Progenitor cell of endocrine pancreas (in vitro differentiated cells): Measurements from ENCODE around the gene SEC14L5. TPM values are rescaled to one million over a fixed set of nuclear protein-coding genes. Genes with fewer than 3 reads are reported as not detected.
A peak's percentile ranks its signal among the peaks of the same experiment; 100 is the strongest.
"Not testable (repeated sequence)": the region's sequence is repeated elsewhere in the genome, so short reads cannot be mapped to it uniquely, and the experiment has no call there.

Experiments used
- DNase-seq: peaks from one replicate; pipeline ENCODE4 v3.0.0; 2021; ENCODE audit warnings: low spot score; ENCODE audit not compliant: unreplicated experiment
- H3K27ac Mint-ChIP-seq: 2 replicates; pipeline ENCODE4 v1.8.0; 2021; ENCODE audit warnings: mild to moderate bottlenecking, moderate library complexity, mixed read lengths
- H3K27me3 Mint-ChIP-seq: 2 replicates; pipeline ENCODE4 v1.8.0; 2021; ENCODE audit warnings: mixed read lengths
- H3K36me3 Mint-ChIP-seq: 2 replicates; pipeline ENCODE4 v1.8.0; 2022; ENCODE audit warnings: mixed read lengths; ENCODE audit not compliant: insufficient read depth
- H3K4me1 Mint-ChIP-seq: 2 replicates; pipeline ENCODE4 v1.8.0; 2021; ENCODE audit warnings: low read depth, mixed read lengths
- H3K4me3 Mint-ChIP-seq: 2 replicates; pipeline ENCODE4 v1.8.0; 2021; ENCODE audit warnings: low read depth, mild to moderate bottlenecking, moderate library complexity, mixed read lengths
- H3K9me3 Mint-ChIP-seq: 2 replicates; pipeline ENCODE4 v1.8.0; 2021; ENCODE audit warnings: low read depth, mixed read lengths
- total RNA-seq: library from RNA; stranded (reverse); gene quantifications from 2 replicates; pipeline ENCODE4 v1.2.1, GENCODE V29; 2021
- TF ChIP-seq, protein P1 (sequence below): fragments of 200-600 bp; sonication (generic); IDR thresholded peaks from one replicate; pipeline ENCODE4 v1.5.0; 2021; ENCODE audit warnings: antibody characterized with exemption, mild to moderate bottlenecking; ENCODE audit not compliant: unreplicated experiment

Gene SEC14L5
- total RNA-seq, 1 donor from 2014 or later = 2.1 TPM

DNA sequence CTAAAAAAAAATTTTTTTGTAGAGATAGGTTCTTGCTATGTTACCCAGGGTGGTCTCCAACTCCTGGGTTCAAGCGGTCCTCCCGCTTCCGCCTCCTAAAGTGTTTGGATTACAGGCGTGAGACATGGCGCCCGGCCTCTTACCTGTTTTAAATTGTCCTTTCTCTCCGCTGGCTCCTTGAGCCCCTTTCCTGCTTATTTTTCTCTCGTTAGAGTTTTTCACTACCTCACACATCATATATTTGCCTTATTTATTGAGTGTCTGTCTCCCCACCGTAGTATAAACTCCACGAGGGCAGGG is 760 bp upstream of the SEC14L5 start:
- Mint-ChIP-seq H3K27me3 (peaks cover 18% of the 10 kb centered on the region), H3K4me1 (peaks cover 14% of the 10 kb centered on the region)

DNA sequence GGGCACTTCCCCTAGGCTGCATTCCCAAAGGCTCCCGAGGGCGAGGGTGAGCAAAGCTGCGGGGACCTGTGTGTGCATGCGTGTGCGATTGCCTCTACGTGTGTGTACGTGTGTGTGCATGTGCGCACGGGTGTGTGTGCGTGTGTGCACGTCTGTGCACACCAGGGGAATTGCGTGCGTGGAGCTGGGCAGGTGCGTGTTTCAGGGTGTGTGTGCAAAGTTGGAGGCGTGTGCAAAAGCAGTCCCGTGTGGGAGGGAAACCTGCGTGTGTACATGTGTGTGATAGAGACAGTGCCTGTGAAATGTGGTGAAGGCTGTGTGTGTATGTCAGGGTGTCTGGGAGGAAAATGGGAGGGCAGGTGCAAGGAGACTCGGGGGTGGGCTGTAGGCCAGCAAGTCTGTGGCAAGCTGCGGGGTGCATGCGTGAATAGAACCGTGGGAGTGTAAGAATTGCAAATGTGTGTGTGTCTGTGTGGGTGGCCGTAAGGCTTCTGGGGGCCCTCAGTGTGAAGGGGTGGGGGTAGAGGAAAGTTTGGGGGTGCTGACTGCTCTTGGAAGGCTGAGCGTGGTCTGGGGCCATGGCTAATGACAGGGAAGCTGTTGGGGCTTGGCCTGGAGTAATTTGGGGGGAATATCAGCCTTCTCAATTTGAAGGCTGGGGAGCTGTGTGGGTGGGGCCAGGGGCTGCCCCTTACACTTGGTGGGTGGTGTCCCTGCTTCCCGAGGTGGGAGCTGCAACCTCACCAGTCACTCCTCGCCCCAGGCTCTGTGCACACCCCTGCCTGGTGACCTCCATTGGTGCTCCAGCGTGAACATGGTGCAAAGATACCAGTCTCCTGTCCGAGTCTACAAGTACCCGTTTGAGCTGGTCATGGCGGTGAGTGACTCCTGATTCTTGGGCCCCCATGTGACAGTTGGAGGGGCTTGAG is 644 bp downstream of the SEC14L5 start:
- H3K27me3 Mint-ChIP-seq = peaks cover 18% of the 10 kb centered on the region
- no peaks in the 10 kb centered on the region for H3K9me3 Mint-ChIP-seq
- TF ChIP-seq, protein P1, sequence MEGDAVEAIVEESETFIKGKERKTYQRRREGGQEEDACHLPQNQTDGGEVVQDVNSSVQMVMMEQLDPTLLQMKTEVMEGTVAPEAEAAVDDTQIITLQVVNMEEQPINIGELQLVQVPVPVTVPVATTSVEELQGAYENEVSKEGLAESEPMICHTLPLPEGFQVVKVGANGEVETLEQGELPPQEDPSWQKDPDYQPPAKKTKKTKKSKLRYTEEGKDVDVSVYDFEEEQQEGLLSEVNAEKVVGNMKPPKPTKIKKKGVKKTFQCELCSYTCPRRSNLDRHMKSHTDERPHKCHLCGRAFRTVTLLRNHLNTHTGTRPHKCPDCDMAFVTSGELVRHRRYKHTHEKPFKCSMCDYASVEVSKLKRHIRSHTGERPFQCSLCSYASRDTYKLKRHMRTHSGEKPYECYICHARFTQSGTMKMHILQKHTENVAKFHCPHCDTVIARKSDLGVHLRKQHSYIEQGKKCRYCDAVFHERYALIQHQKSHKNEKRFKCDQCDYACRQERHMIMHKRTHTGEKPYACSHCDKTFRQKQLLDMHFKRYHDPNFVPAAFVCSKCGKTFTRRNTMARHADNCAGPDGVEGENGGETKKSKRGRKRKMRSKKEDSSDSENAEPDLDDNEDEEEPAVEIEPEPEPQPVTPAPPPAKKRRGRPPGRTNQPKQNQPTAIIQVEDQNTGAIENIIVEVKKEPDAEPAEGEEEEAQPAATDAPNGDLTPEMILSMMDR = no peak
- peak overlapping the region; percentile 82 for H3K27ac Mint-ChIP-seq
- H3K4me3 Mint-ChIP-seq = peak overlapping the region; percentile 63
- H3K36me3 Mint-ChIP-seq = no peaks in the 10 kb centered on the region
- H3K4me1 Mint-ChIP-seq = peaks cover 14% of the 10 kb centered on the region
- DNase-seq = no peak

More for the DNA sequence above, 760 bp upstream of the SEC14L5 start:
- peak overlapping the region; percentile 87 for H3K27ac Mint-ChIP-seq
- H3K9me3 Mint-ChIP-seq = no peaks in the 10 kb centered on the region
- TF ChIP-seq, protein P1 = no peak
- H3K36me3 Mint-ChIP-seq = no peaks in the 10 kb centered on the region
- no peak for DNase-seq
- peak overlapping the region; percentile 74 for H3K4me3 Mint-ChIP-seq

DNA sequence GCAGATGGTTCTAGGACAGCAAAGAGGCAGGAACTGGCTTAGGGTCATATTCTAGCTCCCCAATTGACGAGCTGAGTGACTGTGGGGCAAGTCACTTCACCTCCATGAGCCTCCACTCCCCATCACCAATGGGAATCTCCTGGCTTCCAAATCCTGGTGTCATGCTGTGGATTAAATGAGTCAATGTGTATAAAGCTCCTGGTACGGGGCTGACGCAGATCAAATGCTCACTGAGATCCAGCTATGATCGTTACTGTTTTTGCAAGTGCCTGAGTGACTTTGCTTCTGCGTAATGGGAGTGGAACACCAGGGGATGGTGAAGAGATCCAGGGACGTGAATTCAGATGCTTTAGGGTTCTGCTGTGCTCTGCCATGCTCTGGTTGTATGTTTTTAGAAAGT is 2.4 kb downstream of the SEC14L5 start:
- H3K4me3 Mint-ChIP-seq = no peak overlapping the region
- peaks cover 18% of the 10 kb centered on the region for H3K27me3 Mint-ChIP-seq
- no peak for DNase-seq
- no peak overlapping the region for H3K27ac Mint-ChIP-seq
- H3K36me3 Mint-ChIP-seq = no peaks in the 10 kb centered on the region
- no peaks in the 10 kb centered on the region for H3K9me3 Mint-ChIP-seq
- H3K4me1 Mint-ChIP-seq = peaks cover 14% of the 10 kb centered on the region
- TF ChIP-seq, protein P1 = no peak

DNA sequence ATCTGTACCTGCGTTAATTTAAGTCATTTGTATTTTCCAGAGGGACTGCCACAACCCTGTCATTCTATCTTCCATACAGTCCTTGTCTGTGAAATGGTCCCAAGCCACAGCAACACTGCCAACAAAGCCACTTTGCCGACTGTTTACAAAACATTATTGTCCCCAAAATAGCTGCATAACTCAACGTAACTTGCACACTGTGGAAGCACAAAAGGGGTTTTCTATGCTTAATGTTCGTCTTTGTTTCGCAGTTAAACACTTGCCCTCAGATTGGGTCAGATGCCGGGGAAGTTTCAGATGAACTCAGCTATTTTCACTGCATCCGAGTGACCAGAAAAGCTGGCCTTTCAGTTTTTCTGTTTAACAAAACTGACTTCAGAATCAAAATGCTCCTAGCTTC is 4.6 kb downstream of the SEC14L5 start:
- H3K27me3 Mint-ChIP-seq = peaks cover 18% of the 10 kb centered on the region
- TF ChIP-seq, protein P1 = no peak
- peaks cover 6% of the 10 kb centered on the region for H3K4me1 Mint-ChIP-seq
- H3K27ac Mint-ChIP-seq = no peak overlapping the region
- no peaks in the 10 kb centered on the region for H3K9me3 Mint-ChIP-seq
- H3K36me3 Mint-ChIP-seq = no peaks in the 10 kb centered on the region
- DNase-seq = no peak
- no peak overlapping the region for H3K4me3 Mint-ChIP-seq

DNA sequence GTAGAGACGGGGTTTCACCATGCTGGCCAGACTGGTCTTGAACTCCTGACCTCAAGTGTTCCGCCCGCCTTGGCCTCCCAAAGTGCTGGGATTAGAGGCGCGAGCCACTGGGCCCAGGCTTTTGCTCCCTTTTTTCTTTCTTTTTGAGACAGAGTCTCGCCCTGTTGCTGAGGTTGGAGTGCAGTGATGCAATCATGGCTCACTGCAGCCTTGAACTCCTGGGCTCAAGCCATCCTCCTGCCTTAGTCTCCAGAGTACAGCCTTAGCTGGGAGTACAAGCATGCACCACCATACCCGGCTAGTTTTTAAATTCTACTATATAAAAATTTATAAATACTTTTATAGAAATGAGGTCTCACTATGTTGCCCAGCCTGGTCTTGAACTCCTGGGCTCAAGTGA is 5.4 kb downstream of the SEC14L5 start:
- not testable (repeated sequence) for H3K4me1 Mint-ChIP-seq, H3K27ac Mint-ChIP-seq, H3K4me3 Mint-ChIP-seq, H3K9me3 Mint-ChIP-seq, H3K36me3 Mint-ChIP-seq, DNase-seq
- H3K27me3 Mint-ChIP-seq = peaks cover 16% of the 10 kb centered on the region
